Measurements from ENCODE around the gene MGAT4D.
"Not testable (repeated sequence)": the region's sequence is repeated elsewhere in the genome, so short reads cannot be mapped to it uniquely, and the experiment has no call there.

- TF ChIP-seq, protein P1, sequence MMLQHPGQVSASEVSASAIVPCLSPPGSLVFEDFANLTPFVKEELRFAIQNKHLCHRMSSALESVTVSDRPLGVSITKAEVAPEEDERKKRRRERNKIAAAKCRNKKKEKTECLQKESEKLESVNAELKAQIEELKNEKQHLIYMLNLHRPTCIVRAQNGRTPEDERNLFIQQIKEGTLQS (IDR thresholded peaks at IDR 0.05) = not testable (repeated sequence)
- not testable (repeated sequence) for TF ChIP-seq CTCF (IDR thresholded peaks at IDR 0.05 in 2 of 3, conservative IDR thresholded peaks at IDR 0.05 in 1 of 3; ENCODE audit: borderline replicate concordance in 1 of 3, insufficient read depth in 1 of 3, low read depth in 2 of 3, low read length in 2 of 3); EZH2phosphoT487 (IDR thresholded peaks at IDR 0.05; ENCODE audit: borderline replicate concordance); SIN3A (IDR thresholded peaks at IDR 0.05; ENCODE audit: low read depth); EZH2 (IDR thresholded peaks at IDR 0.05)
Observed at GRCh38 chr4:140413130-140413969, 84.7 kb downstream of the MGAT4D start.

All from HCT116 (cell line).